Measurements from ENCODE around the gene PDPN.

Gene PDPN

DNA sequence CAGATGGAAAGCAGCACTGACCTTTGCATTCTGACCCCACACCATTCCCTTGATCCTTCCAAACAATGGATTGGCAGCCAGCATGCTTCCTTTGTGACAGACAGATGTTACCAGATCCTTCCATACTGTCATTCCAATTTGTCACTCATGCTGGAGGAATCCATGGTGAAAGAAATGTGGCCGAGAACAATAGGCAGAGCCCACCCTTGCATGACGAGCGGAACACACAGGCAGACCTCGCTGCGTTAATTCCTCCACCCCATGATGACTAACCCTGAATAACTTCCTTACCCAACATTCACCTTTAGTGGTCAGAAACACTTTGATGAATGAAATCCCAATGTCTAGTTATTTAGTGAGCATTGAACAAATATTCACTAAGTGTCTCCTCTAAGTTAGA lies 45.1 kb downstream of the PDPN start (continued):
- no peak for TF ChIP-seq ZNF362 (tag by site-specific recombination; IDR thresholded peaks at IDR 0.05)
- TF ChIP-seq ZNF112 (tag by site-specific recombination; IDR thresholded peaks at IDR 0.05): no peak
- TF ChIP-seq ZNF624 (tag by site-specific recombination; IDR thresholded peaks at IDR 0.05): no peak
- TF ChIP-seq FEZF1 (tag by site-specific recombination; IDR thresholded peaks at IDR 0.05): no peak
- TF ChIP-seq ZNF677 (tag by site-specific recombination; IDR thresholded peaks at IDR 0.05): no peak
- TF ChIP-seq MZF1 (tag by site-specific recombination; IDR thresholded peaks at IDR 0.05; ENCODE audit: borderline replicate concordance): no peak
- TF ChIP-seq ZNF394 (tag by site-specific recombination; IDR thresholded peaks at IDR 0.05; ENCODE audit: borderline replicate concordance): no peak

- Histone ChIP-seq H3K36me3 (ENCODE audit: control insufficient read depth in 2 of 2, insufficient read depth in 1 of 2, low read length in 2 of 2) (no peaks in the 10 kb centered on the region; a peak in 1 of 3 replicates), H3K4me3 (ENCODE audit: low read depth, low read length) (no peak overlapping the region), H3K9me3 (ENCODE audit: control insufficient read depth, insufficient read depth, low read depth, low read length) (no peaks in the 10 kb centered on the region), H3K4me1 (ENCODE audit: control insufficient read depth, insufficient read depth, low read length) (no peaks in the 10 kb centered on the region), H3K27ac (ENCODE audit: extremely low read depth, low read depth, low read length) (no peak overlapping the region)
- ChIA-PET POLR2A (no interaction called here), CTCF (no interaction called here)
- no peak for TF ChIP-seq ZNF600 (tag by site-specific recombination; IDR thresholded peaks at IDR 0.05)
- no peak for TF ChIP-seq REPIN1 (tag by site-specific recombination; IDR thresholded peaks at IDR 0.05; ENCODE audit: low read depth)
Measured at GRCh38 chr1:13642306-13643004, 58.8 kb downstream of the PDPN start.

DNA sequence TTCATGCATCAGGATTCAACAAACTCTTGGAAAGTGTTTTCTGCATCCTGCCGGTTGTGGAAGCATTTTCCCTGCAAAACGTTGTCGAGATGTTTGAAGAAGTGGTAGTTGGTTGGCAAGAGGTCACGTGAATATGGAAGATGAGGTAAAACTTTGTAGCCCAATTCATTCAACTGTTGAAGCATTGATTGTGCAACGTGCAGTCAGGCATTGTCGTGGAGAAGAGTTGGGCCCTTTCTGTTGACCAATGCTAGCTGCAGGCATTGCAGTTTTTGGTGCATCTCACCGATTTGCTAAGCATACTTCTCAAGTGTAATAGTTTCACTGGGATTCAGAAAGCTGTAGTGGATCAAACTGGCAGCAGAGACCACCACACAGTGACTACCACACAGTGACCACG lies 59.4 kb downstream of the PDPN start:
- POLR2A ChIA-PET: no interaction called here
- Histone ChIP-seq H3K36me3 (ENCODE audit: control insufficient read depth in 2 of 2, insufficient read depth in 1 of 2, low read length in 2 of 2) (no peaks in the 10 kb centered on the region; a peak in 1 of 3 replicates), H3K27ac (ENCODE audit: extremely low read depth, low read depth, low read length) (no peak overlapping the region), H3K4me1 (ENCODE audit: control insufficient read depth, insufficient read depth, low read length) (no peaks in the 10 kb centered on the region), H3K4me3 (ENCODE audit: low read depth, low read length) (no peak overlapping the region), H3K9me3 (ENCODE audit: control insufficient read depth, insufficient read depth, low read depth, low read length) (no peaks in the 10 kb centered on the region)
- CTCF ChIA-PET: no interaction called here
- TF ChIP-seq, protein P1, sequence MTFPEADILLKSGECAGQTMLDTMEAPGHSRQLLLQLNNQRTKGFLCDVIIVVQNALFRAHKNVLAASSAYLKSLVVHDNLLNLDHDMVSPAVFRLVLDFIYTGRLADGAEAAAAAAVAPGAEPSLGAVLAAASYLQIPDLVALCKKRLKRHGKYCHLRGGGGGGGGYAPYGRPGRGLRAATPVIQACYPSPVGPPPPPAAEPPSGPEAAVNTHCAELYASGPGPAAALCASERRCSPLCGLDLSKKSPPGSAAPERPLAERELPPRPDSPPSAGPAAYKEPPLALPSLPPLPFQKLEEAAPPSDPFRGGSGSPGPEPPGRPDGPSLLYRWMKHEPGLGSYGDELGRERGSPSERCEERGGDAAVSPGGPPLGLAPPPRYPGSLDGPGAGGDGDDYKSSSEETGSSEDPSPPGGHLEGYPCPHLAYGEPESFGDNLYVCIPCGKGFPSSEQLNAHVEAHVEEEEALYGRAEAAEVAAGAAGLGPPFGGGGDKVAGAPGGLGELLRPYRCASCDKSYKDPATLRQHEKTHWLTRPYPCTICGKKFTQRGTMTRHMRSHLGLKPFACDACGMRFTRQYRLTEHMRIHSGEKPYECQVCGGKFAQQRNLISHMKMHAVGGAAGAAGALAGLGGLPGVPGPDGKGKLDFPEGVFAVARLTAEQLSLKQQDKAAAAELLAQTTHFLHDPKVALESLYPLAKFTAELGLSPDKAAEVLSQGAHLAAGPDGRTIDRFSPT (tag by site-specific recombination; IDR thresholded peaks at IDR 0.05): no peak
- TF ChIP-seq, protein P2, sequence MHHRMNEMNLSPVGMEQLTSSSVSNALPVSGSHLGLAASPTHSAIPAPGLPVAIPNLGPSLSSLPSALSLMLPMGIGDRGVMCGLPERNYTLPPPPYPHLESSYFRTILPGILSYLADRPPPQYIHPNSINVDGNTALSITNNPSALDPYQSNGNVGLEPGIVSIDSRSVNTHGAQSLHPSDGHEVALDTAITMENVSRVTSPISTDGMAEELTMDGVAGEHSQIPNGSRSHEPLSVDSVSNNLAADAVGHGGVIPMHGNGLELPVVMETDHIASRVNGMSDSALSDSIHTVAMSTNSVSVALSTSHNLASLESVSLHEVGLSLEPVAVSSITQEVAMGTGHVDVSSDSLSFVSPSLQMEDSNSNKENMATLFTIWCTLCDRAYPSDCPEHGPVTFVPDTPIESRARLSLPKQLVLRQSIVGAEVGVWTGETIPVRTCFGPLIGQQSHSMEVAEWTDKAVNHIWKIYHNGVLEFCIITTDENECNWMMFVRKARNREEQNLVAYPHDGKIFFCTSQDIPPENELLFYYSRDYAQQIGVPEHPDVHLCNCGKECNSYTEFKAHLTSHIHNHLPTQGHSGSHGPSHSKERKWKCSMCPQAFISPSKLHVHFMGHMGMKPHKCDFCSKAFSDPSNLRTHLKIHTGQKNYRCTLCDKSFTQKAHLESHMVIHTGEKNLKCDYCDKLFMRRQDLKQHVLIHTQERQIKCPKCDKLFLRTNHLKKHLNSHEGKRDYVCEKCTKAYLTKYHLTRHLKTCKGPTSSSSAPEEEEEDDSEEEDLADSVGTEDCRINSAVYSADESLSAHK (tag by site-specific recombination; IDR thresholded peaks at IDR 0.05): no peak
- TF ChIP-seq MZF1 (tag by site-specific recombination; IDR thresholded peaks at IDR 0.05; ENCODE audit: borderline replicate concordance) (no peak), ZNF202 (tag by site-specific recombination; IDR thresholded peaks at IDR 0.05; ENCODE audit: borderline replicate concordance) (no peak), ZNF221 (tag by site-specific recombination; IDR thresholded peaks at IDR 0.05; ENCODE audit: borderline replicate concordance) (no peak), KLF8 (tag by site-specific recombination; IDR thresholded peaks at IDR 0.05) (no peak), ZNF792 (tag by site-specific recombination; IDR thresholded peaks at IDR 0.05) (no peak), MEIS1 (CRISPR knock-in tag; IDR thresholded peaks at IDR 0.05; ENCODE audit: borderline replicate concordance) (no peak), ZNF114 (tag by site-specific recombination; IDR thresholded peaks at IDR 0.05) (no peak), ZNF677 (tag by site-specific recombination; IDR thresholded peaks at IDR 0.05) (no peak), ZNF302 (tag by site-specific recombination; IDR thresholded peaks at IDR 0.05; ENCODE audit: low read depth) (no peak), ZNF214 (tag by site-specific recombination; IDR thresholded peaks at IDR 0.05; ENCODE audit: borderline replicate concordance) (no peak), ZIC2 (tag by site-specific recombination; IDR thresholded peaks at IDR 0.05) (no peak), ZNF18 (tag by site-specific recombination; IDR thresholded peaks at IDR 0.05) (no peak), ZNF777 (tag by site-specific recombination; IDR thresholded peaks at IDR 0.05; ENCODE audit: borderline replicate concordance) (no peak), ZNF600 (tag by site-specific recombination; IDR thresholded peaks at IDR 0.05) (no peak), ZNF2 (tag by site-specific recombination; IDR thresholded peaks at IDR 0.05) (no peak)
- TF ChIP-seq, protein P3, sequence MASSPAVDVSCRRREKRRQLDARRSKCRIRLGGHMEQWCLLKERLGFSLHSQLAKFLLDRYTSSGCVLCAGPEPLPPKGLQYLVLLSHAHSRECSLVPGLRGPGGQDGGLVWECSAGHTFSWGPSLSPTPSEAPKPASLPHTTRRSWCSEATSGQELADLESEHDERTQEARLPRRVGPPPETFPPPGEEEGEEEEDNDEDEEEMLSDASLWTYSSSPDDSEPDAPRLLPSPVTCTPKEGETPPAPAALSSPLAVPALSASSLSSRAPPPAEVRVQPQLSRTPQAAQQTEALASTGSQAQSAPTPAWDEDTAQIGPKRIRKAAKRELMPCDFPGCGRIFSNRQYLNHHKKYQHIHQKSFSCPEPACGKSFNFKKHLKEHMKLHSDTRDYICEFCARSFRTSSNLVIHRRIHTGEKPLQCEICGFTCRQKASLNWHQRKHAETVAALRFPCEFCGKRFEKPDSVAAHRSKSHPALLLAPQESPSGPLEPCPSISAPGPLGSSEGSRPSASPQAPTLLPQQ (tag by site-specific recombination; IDR thresholded peaks at IDR 0.05): no peak

Measured in HEK293 (cell line).